Upper lobe of left lung (tissue), 4 donors: ENCODE data around the gene PLEKHM2.

Experiments
- CTCF ChIP-seq, 6 experiments: fragments of 450-650 bp in 4 of 6; fragments of 200-600 bp in 2 of 6; sonication (generic) in 2 of 6; IDR thresholded peaks; one replicate each; pipeline ENCODE4 v1.5.1; 2016 to 2019; ENCODE audit warnings: antibody characterized with exemption in 6 of 6
- POLR2A ChIP-seq, 4 donors: fragments of 450-650 bp; IDR thresholded peaks; one replicate each; pipeline ENCODE4 v1.5.1; 2016 to 2017; ENCODE audit warnings: antibody characterized with exemption in 4 of 4, mild to moderate bottlenecking in 2 of 4
- POLR2AphosphoS5 ChIP-seq, 2 donors: sonication (generic); formaldehyde crosslinking; IDR thresholded peaks; one replicate each; pipeline ENCODE4 v1.5.1; 2017; ENCODE audit warnings: antibody characterized with exemption in 2 of 2

GRCh38 chr1:15692121-15692682 is 8.1 kb downstream of the PLEKHM2 start:
- TF ChIP-seq CTCF (IDR thresholded peaks at IDR 0.05) (no peak), POLR2AphosphoS5 (IDR thresholded peaks at IDR 0.05) (no peak), POLR2A (IDR thresholded peaks at IDR 0.05) (no peak)
